Measurements from ENCODE around the gene FAM32A. TPM values are rescaled to one million over a fixed set of nuclear protein-coding genes. Genes with fewer than 3 reads are reported as not detected.
A peak's percentile ranks its signal among the peaks of the same experiment; 100 is the strongest.

The FAM32A gene
- total RNA-seq, 1 donor = 109 TPM

GRCh38 chr19:16200038-16201010, 15.1 kb downstream of the FAM32A start:
- Histone ChIP-seq H3K9me3 (ENCODE audit: low read depth, low read length) (no peaks in the 10 kb centered on the region), H3K36me3 (ENCODE audit: insufficient read depth, low read length) (peaks cover 28% of the 10 kb centered on the region), H3K27me3 (ENCODE audit: insufficient read depth, low read length) (no peaks in the 10 kb centered on the region), H3K79me2 (ENCODE audit: insufficient read depth, low read length) (peaks cover 64% of the 10 kb centered on the region), H3K4me2 (ENCODE audit: insufficient read depth, low read length) (peak overlapping the region; percentile 97), H2AFZ (ENCODE audit: low read length) (no peak overlapping the region), H4K20me1 (ENCODE audit: insufficient read depth, low read length) (peaks cover 60% of the 10 kb centered on the region), H3K27ac (ENCODE audit: low read depth, low read length) (no peak overlapping the region), H3K4me1 (ENCODE audit: insufficient read depth, low read length) (peaks cover 50% of the 10 kb centered on the region), H3K4me3 (ENCODE audit: insufficient read depth, low read length) (no peak overlapping the region)
- TF ChIP-seq CTCF (IDR thresholded peaks at IDR 0.05; ENCODE audit: extremely low read depth, low read depth, low read length) = no peak
- peak; percentile 86 for DNase-seq (ENCODE audit: insufficient read length, low spot score, missing footprints)

GRCh38 chr19:16201011-16201391, 15.8 kb downstream of the FAM32A start:
- Histone ChIP-seq H3K27ac (ENCODE audit: low read depth, low read length) (no peak overlapping the region), H3K9me3 (ENCODE audit: low read depth, low read length) (no peaks in the 10 kb centered on the region), H3K27me3 (ENCODE audit: insufficient read depth, low read length) (no peaks in the 10 kb centered on the region), H3K4me3 (ENCODE audit: insufficient read depth, low read length) (no peak overlapping the region), H3K36me3 (ENCODE audit: insufficient read depth, low read length) (peaks cover 35% of the 10 kb centered on the region), H4K20me1 (ENCODE audit: insufficient read depth, low read length) (peaks cover 67% of the 10 kb centered on the region), H3K79me2 (ENCODE audit: insufficient read depth, low read length) (peaks cover 70% of the 10 kb centered on the region), H3K4me1 (ENCODE audit: insufficient read depth, low read length) (peaks cover 45% of the 10 kb centered on the region), H2AFZ (ENCODE audit: low read length) (no peak overlapping the region), H3K4me2 (ENCODE audit: insufficient read depth, low read length) (no peak overlapping the region)
- DNase-seq (ENCODE audit: insufficient read length, low spot score, missing footprints) = peak; percentile 59
- no peak for TF ChIP-seq CTCF (IDR thresholded peaks at IDR 0.05; ENCODE audit: extremely low read depth, low read depth, low read length)

GRCh38 chr19:16202320-16203255, 17.4 kb downstream of the FAM32A start:
- peaks cover 30% of the 10 kb centered on the region for H3K4me1 ChIP-seq (ENCODE audit: insufficient read depth, low read length)
- H3K4me2 ChIP-seq (ENCODE audit: insufficient read depth, low read length) = peak overlapping the region; percentile 37
- H4K20me1 ChIP-seq (ENCODE audit: insufficient read depth, low read length) = peaks cover 66% of the 10 kb centered on the region
- no peaks in the 10 kb centered on the region for H3K27me3 ChIP-seq (ENCODE audit: insufficient read depth, low read length)
- peaks cover 44% of the 10 kb centered on the region for H3K36me3 ChIP-seq (ENCODE audit: insufficient read depth, low read length)
- DNase-seq (ENCODE audit: insufficient read length, low spot score, missing footprints) = peak; percentile 93
- no peak overlapping the region for H3K4me3 ChIP-seq (ENCODE audit: insufficient read depth, low read length)
- H3K79me2 ChIP-seq (ENCODE audit: insufficient read depth, low read length) = peaks cover 72% of the 10 kb centered on the region
- no peak for TF ChIP-seq CTCF (IDR thresholded peaks at IDR 0.05; ENCODE audit: extremely low read depth, low read depth, low read length)
- no peaks in the 10 kb centered on the region for H3K9me3 ChIP-seq (ENCODE audit: low read depth, low read length)
- no peak overlapping the region for H2AFZ ChIP-seq (ENCODE audit: low read length)
- no peak overlapping the region for H3K27ac ChIP-seq (ENCODE audit: low read depth, low read length)
